NCI-H510A treated with DMSO at 0.1 percent for 48 hours (cell line): ENCODE measurements around the gene OR5D16.
"Not testable (repeated sequence)": the region's sequence is repeated elsewhere in the genome, so short reads cannot be mapped to it uniquely, and the experiment has no call there.

Source experiments
- DNase-seq: peaks from one replicate; lab custom pipeline; 2025; lab: John Stamatoyannopoulos, UW

The OR5D16 gene

GRCh38 chr11:55838452-55838851, at the start of gene OR5D16:
TSS of gene OR5D16 (plus strand) at chr11:55838752. CDS start at chr11:55838752, 0 bp downstream.
- DNase-seq: no peak

- no peak for DNase-seq
These were observed 46.9 kb upstream of the OR5D16 start for GRCh38 chr11:55791606-55792005.

- no peak for DNase-seq
These were observed 45.2 kb upstream of the OR5D16 start for GRCh38 chr11:55793321-55793720.

- no peak for DNase-seq
These were observed 43.3 kb upstream of the OR5D16 start, which contains the start of gene OR5D14 for GRCh38 chr11:55795256-55795655. TSS of gene OR5D14 (plus strand) at chr11:55795556. CDS start at chr11:55795556, 0 bp downstream.

GRCh38 chr11:55806248-55806647, 32.3 kb upstream of the OR5D16 start:
- no peak for DNase-seq

GRCh38 chr11:55811067-55811466, 27.5 kb upstream of the OR5D16 start, which contains the start of gene OR5L1:
TSS of gene OR5L1 (plus strand) at chr11:55811367. CDS start at chr11:55811467, 100 bp downstream.
- DNase-seq: no peak

GRCh38 chr11:55819330-55819729, 19.2 kb upstream of the OR5D16 start, which contains the start of gene OR5D18:
TSS of gene OR5D18 (plus strand) at chr11:55819630. CDS start at chr11:55819630, 0 bp downstream.
- no peak for DNase-seq

- DNase-seq: no peak
These were observed 11.6 kb upstream of the OR5D16 start, which contains the start of gene OR5L2 for GRCh38 chr11:55826919-55827318. TSS of gene OR5L2 (plus strand) at chr11:55827219. CDS start at chr11:55827219, 0 bp downstream.

- DNase-seq: no peak
These were observed 8.9 kb downstream of the OR5D16 start for GRCh38 chr11:55847453-55847852.

- DNase-seq: no peak
These were observed 10.5 kb downstream of the OR5D16 start for GRCh38 chr11:55849037-55849436.

- DNase-seq: no peak
These were observed 13.6 kb downstream of the OR5D16 start for GRCh38 chr11:55852141-55852540.

- no peak for DNase-seq
These were observed 16.2 kb downstream of the OR5D16 start for GRCh38 chr11:55854704-55855103.

- DNase-seq: not testable (repeated sequence)
These were observed 28.8 kb downstream of the OR5D16 start for GRCh38 chr11:55867354-55867753.

- DNase-seq: not testable (repeated sequence)
These were observed 34.2 kb downstream of the OR5D16 start for GRCh38 chr11:55872731-55873130.

- not testable (repeated sequence) for DNase-seq
These were observed 34.6 kb downstream of the OR5D16 start for GRCh38 chr11:55873146-55873545.

GRCh38 chr11:55882997-55883396, 44.4 kb downstream of the OR5D16 start, which contains the start of gene TRIM51:
TSS of gene TRIM51 (plus strand) at chr11:55883297. CDS start at chr11:55885429, 2,132 bp downstream.
- DNase-seq: not testable (repeated sequence)

- DNase-seq: not testable (repeated sequence)
These were observed 46.4 kb downstream of the OR5D16 start for GRCh38 chr11:55884995-55885394.

GRCh38 chr11:55885481-55885880, 46.9 kb downstream of the OR5D16 start:
- not testable (repeated sequence) for DNase-seq
